BE2C (cell line): ENCODE results near the gene C16orf78.

Experiments
- DNase-seq: peaks from one replicate; pipeline ENCODE4 v3.0.0-alpha.2; 2020
- H3K27me3 ChIP-seq: fragments of 250-450 bp; sonication (Bioruptor Pico); 2 replicates; pipeline ENCODE4 v1.5.1; 2020; ENCODE audit warnings: mild to moderate bottlenecking
- H3K36me3 ChIP-seq: fragments of 250-450 bp; sonication (Bioruptor Pico); 2 replicates; pipeline ENCODE4 v1.5.1; 2020; ENCODE audit warnings: mild to moderate bottlenecking
- H3K4me1 ChIP-seq: fragments of 250-450 bp; sonication (Bioruptor Pico); 2 replicates; pipeline ENCODE4 v1.5.1; 2020
- H3K4me3 ChIP-seq: 2 replicates; pipeline ENCODE4 v1.5.1; 2011; ENCODE audit warnings: low read depth, low read length
- H3K9me3 ChIP-seq: fragments of 250-450 bp; sonication (Bioruptor Pico); 2 replicates; pipeline ENCODE4 v1.5.1; 2020
- TF ChIP-seq, protein P1 (sequence below): IDR thresholded peaks from 2 replicates; pipeline ENCODE4 v1.5.1; 2012; ENCODE audit warnings: mild to moderate bottlenecking, low read depth, low read length

Gene C16orf78

GRCh38 chr16:49347476-49347875, 26.1 kb upstream of the C16orf78 start:
- peaks cover 16% of the 10 kb centered on the region for H3K27me3 ChIP-seq
- no peaks in the 10 kb centered on the region for H3K36me3 ChIP-seq
- no peaks in the 10 kb centered on the region for H3K9me3 ChIP-seq
- TF ChIP-seq, protein P1, sequence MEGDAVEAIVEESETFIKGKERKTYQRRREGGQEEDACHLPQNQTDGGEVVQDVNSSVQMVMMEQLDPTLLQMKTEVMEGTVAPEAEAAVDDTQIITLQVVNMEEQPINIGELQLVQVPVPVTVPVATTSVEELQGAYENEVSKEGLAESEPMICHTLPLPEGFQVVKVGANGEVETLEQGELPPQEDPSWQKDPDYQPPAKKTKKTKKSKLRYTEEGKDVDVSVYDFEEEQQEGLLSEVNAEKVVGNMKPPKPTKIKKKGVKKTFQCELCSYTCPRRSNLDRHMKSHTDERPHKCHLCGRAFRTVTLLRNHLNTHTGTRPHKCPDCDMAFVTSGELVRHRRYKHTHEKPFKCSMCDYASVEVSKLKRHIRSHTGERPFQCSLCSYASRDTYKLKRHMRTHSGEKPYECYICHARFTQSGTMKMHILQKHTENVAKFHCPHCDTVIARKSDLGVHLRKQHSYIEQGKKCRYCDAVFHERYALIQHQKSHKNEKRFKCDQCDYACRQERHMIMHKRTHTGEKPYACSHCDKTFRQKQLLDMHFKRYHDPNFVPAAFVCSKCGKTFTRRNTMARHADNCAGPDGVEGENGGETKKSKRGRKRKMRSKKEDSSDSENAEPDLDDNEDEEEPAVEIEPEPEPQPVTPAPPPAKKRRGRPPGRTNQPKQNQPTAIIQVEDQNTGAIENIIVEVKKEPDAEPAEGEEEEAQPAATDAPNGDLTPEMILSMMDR: no peak
- DNase-seq: no peak
- H3K4me3 ChIP-seq: no peak overlapping the region
- H3K4me1 ChIP-seq: no peaks in the 10 kb centered on the region

GRCh38 chr16:49348408-49349176, 25.0 kb upstream of the C16orf78 start:
- no peak for DNase-seq
- H3K9me3 ChIP-seq: no peaks in the 10 kb centered on the region
- H3K4me3 ChIP-seq: no peak overlapping the region
- no peaks in the 10 kb centered on the region for H3K36me3 ChIP-seq
- TF ChIP-seq, protein P1: peak; percentile 51
- H3K4me1 ChIP-seq: no peaks in the 10 kb centered on the region
- peaks cover 16% of the 10 kb centered on the region for H3K27me3 ChIP-seq

DNA sequence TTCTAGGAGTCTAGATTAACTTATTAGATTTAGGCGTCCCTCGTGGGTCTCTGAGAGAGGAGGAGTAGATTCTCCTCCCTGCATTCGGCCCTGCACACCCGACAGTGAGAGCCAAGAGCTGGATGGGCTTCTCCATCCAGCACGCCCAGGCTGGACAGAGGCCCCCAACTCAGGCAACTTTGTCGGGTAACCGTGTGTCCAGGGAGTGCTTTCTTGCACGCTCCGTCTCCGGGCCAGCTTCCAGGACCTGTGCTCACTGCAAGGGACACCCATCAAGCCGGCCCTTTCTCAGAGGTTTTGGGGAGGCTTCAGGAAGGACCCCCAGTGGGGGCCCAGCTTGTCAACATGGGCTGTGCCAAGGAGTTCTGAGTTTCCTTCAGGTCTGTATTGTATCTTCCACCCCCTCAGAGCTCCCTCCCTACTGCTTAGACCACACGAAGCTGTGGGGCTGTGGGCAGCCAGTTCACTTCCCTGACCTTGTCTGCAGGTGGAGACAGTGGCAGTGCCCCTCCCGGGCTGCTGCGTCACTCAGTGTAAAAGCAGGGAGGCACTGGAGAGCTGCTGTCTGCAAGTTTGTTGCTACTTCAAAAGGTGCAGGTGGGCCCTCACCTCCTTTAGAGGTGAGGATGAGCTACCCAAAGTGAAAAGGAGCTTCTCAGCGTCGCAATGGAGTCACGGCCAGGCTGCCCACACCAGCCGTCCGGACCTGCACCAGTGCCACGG, 24.0 kb upstream of the C16orf78 start:
- H3K27me3 ChIP-seq: peaks cover 16% of the 10 kb centered on the region
- TF ChIP-seq, protein P1: no peak
- no peak for DNase-seq
- H3K4me1 ChIP-seq: no peaks in the 10 kb centered on the region
- H3K9me3 ChIP-seq: no peaks in the 10 kb centered on the region
- H3K36me3 ChIP-seq: no peaks in the 10 kb centered on the region
- no peak overlapping the region for H3K4me3 ChIP-seq

GRCh38 chr16:49350265-49351095, 23.1 kb upstream of the C16orf78 start:
- no peaks in the 10 kb centered on the region for H3K36me3 ChIP-seq
- no peaks in the 10 kb centered on the region for H3K4me1 ChIP-seq
- peaks cover 16% of the 10 kb centered on the region for H3K27me3 ChIP-seq
- H3K4me3 ChIP-seq: no peak overlapping the region
- H3K9me3 ChIP-seq: no peaks in the 10 kb centered on the region
- TF ChIP-seq, protein P1: peak; percentile 91
- peak; percentile 65 for DNase-seq

DNA sequence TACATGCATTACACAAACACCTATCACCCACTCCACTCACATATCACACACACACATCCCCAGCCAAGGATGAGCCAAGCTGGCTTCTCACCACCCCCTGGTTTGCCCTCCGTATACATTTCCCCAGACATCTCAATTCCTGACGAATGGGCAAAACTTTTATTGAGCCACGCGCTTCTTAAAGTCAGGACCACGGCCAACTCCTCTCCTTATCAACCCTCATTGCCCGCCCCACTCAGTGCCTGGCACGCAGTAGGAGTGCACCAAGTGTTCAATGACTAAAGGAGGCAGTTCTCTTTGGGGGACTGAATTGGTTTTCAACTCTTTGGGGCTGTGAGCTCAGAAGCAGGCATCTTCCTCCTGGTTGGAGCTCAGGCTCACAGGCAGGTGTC, 22.5 kb upstream of the C16orf78 start:
- Histone ChIP-seq H3K36me3 (no peaks in the 10 kb centered on the region), H3K27me3 (peaks cover 16% of the 10 kb centered on the region), H3K9me3 (no peaks in the 10 kb centered on the region), H3K4me3 (no peak overlapping the region), H3K4me1 (no peaks in the 10 kb centered on the region)
- no peak for DNase-seq
- TF ChIP-seq, protein P1: no peak
